Measurements from ENCODE around the gene ACTR3.
"Not testable (repeated sequence)": the region's sequence is repeated elsewhere in the genome, so short reads cannot be mapped to it uniquely, and the experiment has no call there.

The ACTR3 gene
- total RNA-seq, result 241 to 790 (median 389) reads per million in 9 experiments

- Mint-ChIP-seq H3K9me3 (no peaks in the 10 kb centered on the region), H3K27me3 (no peaks in the 10 kb centered on the region), H3K4me1 (ENCODE audit: low read depth in 2 of 2) (peaks cover 62 to 77% of the 10 kb centered on the region in 2 donors), H3K36me3 (ENCODE audit: insufficient read depth) (peaks cover 44% of the 10 kb centered on the region), H3K27ac (peak within 1 kb of the TSS; percentile 85 to 95), H3K4me3 (peak within 1 kb of the TSS; percentile 82 to 97)
- ATAC-seq (replicated peaks) (peak; percentile 87), DNase-seq (peak; percentile 98 to 99 (median 99))
Observed at GRCh38 chr2:113889471-113890252, at the start of gene ACTR3. ACTR3 (plus strand) TSS chr2:113890089; CDS start chr2:113890280, 191 bp downstream.

- H3K36me3 Mint-ChIP-seq (ENCODE audit: insufficient read depth), result no peaks in the 10 kb centered on the region
- ATAC-seq (replicated peaks) (no peak), DNase-seq (no peak)
- H3K27ac Mint-ChIP-seq, result no peak overlapping the region
- H3K4me1 Mint-ChIP-seq (ENCODE audit: low read depth in 2 of 2), result no peaks in the 10 kb centered on the region
- no peaks in the 10 kb centered on the region for H3K9me3 Mint-ChIP-seq
- no peak overlapping the region for H3K4me3 Mint-ChIP-seq
- no peaks in the 10 kb centered on the region for H3K27me3 Mint-ChIP-seq
Observed at GRCh38 chr2:113840518-113840917, 49.4 kb upstream of the ACTR3 start.

GRCh38 chr2:113842919-113843736 lies 46.8 kb upstream of the ACTR3 start:
- H3K4me1 Mint-ChIP-seq (ENCODE audit: low read depth in 2 of 2), result no peaks in the 10 kb centered on the region
- H3K27ac Mint-ChIP-seq, result no peak overlapping the region
- no peaks in the 10 kb centered on the region for H3K9me3 Mint-ChIP-seq
- ATAC-seq (replicated peaks) (no peak), DNase-seq (no peak)
- no peaks in the 10 kb centered on the region for H3K27me3 Mint-ChIP-seq
- H3K36me3 Mint-ChIP-seq (ENCODE audit: insufficient read depth), result no peaks in the 10 kb centered on the region
- H3K4me3 Mint-ChIP-seq, result no peak overlapping the region

GRCh38 chr2:113843737-113844050 lies 46.2 kb upstream of the ACTR3 start:
- not testable (repeated sequence) for H3K9me3 Mint-ChIP-seq

GRCh38 chr2:113845261-113845660 lies 44.6 kb upstream of the ACTR3 start:
- DNase-seq, result no peak

More at GRCh38 chr2:113843737-113844050, 46.2 kb upstream of the ACTR3 start:
- H3K27me3 Mint-ChIP-seq; ATAC-seq (replicated peaks); H3K4me3 Mint-ChIP-seq; H3K36me3 Mint-ChIP-seq (ENCODE audit: insufficient read depth); DNase-seq; H3K4me1 Mint-ChIP-seq (ENCODE audit: low read depth in 2 of 2); H3K27ac Mint-ChIP-seq: not testable (repeated sequence)

GRCh38 chr2:113845796-113846195 lies 44.1 kb upstream of the ACTR3 start:
- not testable (repeated sequence) for H3K27ac Mint-ChIP-seq; H3K4me1 Mint-ChIP-seq (ENCODE audit: low read depth in 2 of 2); ATAC-seq (replicated peaks); H3K4me3 Mint-ChIP-seq; DNase-seq; H3K36me3 Mint-ChIP-seq (ENCODE audit: insufficient read depth); H3K9me3 Mint-ChIP-seq; H3K27me3 Mint-ChIP-seq

More at GRCh38 chr2:113845261-113845660, 44.6 kb upstream of the ACTR3 start:
- no peak overlapping the region for H3K27ac Mint-ChIP-seq
- no peaks in the 10 kb centered on the region for H3K9me3 Mint-ChIP-seq
- no peak overlapping the region for H3K4me3 Mint-ChIP-seq
- no peaks in the 10 kb centered on the region for H3K27me3 Mint-ChIP-seq
- H3K4me1 Mint-ChIP-seq (ENCODE audit: low read depth in 2 of 2), result no peaks in the 10 kb centered on the region
- ATAC-seq (replicated peaks), result no peak
- H3K36me3 Mint-ChIP-seq (ENCODE audit: insufficient read depth), result no peaks in the 10 kb centered on the region

- H3K27me3 Mint-ChIP-seq, result no peaks in the 10 kb centered on the region
- no peak overlapping the region for H3K4me3 Mint-ChIP-seq
- DNase-seq (no peak), ATAC-seq (replicated peaks) (no peak)
- H3K36me3 Mint-ChIP-seq (ENCODE audit: insufficient read depth), result no peaks in the 10 kb centered on the region
- no peak overlapping the region for H3K27ac Mint-ChIP-seq
- H3K9me3 Mint-ChIP-seq, result no peaks in the 10 kb centered on the region
- no peaks in the 10 kb centered on the region for H3K4me1 Mint-ChIP-seq (ENCODE audit: low read depth in 2 of 2)
Observed at GRCh38 chr2:113846429-113846828, 43.5 kb upstream of the ACTR3 start.

- H3K9me3 Mint-ChIP-seq, result no peaks in the 10 kb centered on the region
- no peak overlapping the region for H3K4me3 Mint-ChIP-seq
- H3K27me3 Mint-ChIP-seq, result no peaks in the 10 kb centered on the region
- no peaks in the 10 kb centered on the region for H3K4me1 Mint-ChIP-seq (ENCODE audit: low read depth in 2 of 2)
- no peak for ATAC-seq (replicated peaks)
- DNase-seq, result no peak
- H3K27ac Mint-ChIP-seq, result no peak overlapping the region
- no peaks in the 10 kb centered on the region for H3K36me3 Mint-ChIP-seq (ENCODE audit: insufficient read depth)
Observed at GRCh38 chr2:113847144-113847543, 42.7 kb upstream of the ACTR3 start.

GRCh38 chr2:113848758-113849415 lies 41.0 kb upstream of the ACTR3 start:
- Mint-ChIP-seq H3K27ac (peak overlapping the region in 1 of 2 donors; percentile 60), H3K9me3 (no peaks in the 10 kb centered on the region), H3K27me3 (no peaks in the 10 kb centered on the region), H3K4me1 (ENCODE audit: low read depth in 2 of 2) (no peaks in the 10 kb centered on the region), H3K4me3 (no peak overlapping the region), H3K36me3 (ENCODE audit: insufficient read depth) (no peaks in the 10 kb centered on the region)
- no peak for DNase-seq
- ATAC-seq (replicated peaks), result no peak

- Mint-ChIP-seq H3K9me3 (no peaks in the 10 kb centered on the region), H3K4me3 (no peak overlapping the region), H3K27me3 (no peaks in the 10 kb centered on the region), H3K27ac (no peak overlapping the region), H3K4me1 (ENCODE audit: low read depth in 2 of 2) (no peaks in the 10 kb centered on the region), H3K36me3 (ENCODE audit: insufficient read depth) (no peaks in the 10 kb centered on the region)
- DNase-seq, result no peak
- no peak for ATAC-seq (replicated peaks)
Observed at GRCh38 chr2:113850687-113851086, 39.2 kb upstream of the ACTR3 start.

DNA sequence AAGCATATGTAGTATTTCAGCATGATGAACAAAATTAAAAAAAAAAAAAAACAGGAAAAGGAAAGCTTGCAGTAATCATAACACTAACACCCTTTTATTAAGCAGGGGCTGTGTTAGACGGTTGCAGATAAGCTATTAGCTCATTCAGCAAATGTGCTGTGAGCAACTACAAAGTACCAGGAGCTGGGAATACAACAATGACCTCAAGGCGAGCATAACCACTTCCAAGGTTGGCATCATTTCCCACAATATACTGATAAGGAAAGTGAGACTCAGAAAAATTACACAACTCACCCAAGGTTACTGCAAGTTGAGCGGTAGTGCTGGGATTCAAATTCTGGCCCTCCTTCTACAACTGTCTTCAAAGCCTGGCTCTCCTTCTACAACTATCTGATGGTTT lies 38.2 kb upstream of the ACTR3 start:
- DNase-seq, result no peak
- H3K4me1 Mint-ChIP-seq (ENCODE audit: low read depth in 2 of 2), result no peaks in the 10 kb centered on the region
- H3K27ac Mint-ChIP-seq, result no peak overlapping the region
- ATAC-seq (replicated peaks), result no peak
- no peaks in the 10 kb centered on the region for H3K27me3 Mint-ChIP-seq
- H3K36me3 Mint-ChIP-seq (ENCODE audit: insufficient read depth), result no peaks in the 10 kb centered on the region
- H3K9me3 Mint-ChIP-seq, result no peaks in the 10 kb centered on the region
- no peak overlapping the region for H3K4me3 Mint-ChIP-seq

DNA sequence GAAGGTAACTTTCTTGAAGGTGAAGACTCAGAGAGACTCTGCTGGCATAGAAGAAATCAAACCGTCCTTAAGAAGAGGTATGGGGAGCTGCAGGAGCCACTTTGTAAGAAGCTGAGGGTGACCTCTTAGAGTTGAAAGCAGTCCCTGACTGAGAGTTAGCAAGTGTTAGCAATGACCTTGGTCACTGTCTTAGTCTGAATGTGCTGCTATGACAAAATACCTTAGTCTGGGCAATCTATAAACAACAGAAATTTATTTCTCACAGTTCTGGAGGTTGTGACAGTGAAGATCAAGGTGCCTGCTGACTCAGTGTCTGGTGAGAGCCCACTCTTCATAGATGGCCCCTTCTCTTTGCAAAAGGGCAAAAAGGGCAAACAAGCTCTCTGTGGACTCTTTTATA lies 35.7 kb upstream of the ACTR3 start:
- DNase-seq, result no peak
- ATAC-seq (replicated peaks), result no peak
- no peak overlapping the region for H3K4me3 Mint-ChIP-seq
- no peak overlapping the region for H3K27ac Mint-ChIP-seq
- H3K36me3 Mint-ChIP-seq (ENCODE audit: insufficient read depth), result no peaks in the 10 kb centered on the region
- H3K9me3 Mint-ChIP-seq, result no peaks in the 10 kb centered on the region
- H3K27me3 Mint-ChIP-seq, result no peaks in the 10 kb centered on the region
- H3K4me1 Mint-ChIP-seq (ENCODE audit: low read depth in 2 of 2), result no peaks in the 10 kb centered on the region

DNA sequence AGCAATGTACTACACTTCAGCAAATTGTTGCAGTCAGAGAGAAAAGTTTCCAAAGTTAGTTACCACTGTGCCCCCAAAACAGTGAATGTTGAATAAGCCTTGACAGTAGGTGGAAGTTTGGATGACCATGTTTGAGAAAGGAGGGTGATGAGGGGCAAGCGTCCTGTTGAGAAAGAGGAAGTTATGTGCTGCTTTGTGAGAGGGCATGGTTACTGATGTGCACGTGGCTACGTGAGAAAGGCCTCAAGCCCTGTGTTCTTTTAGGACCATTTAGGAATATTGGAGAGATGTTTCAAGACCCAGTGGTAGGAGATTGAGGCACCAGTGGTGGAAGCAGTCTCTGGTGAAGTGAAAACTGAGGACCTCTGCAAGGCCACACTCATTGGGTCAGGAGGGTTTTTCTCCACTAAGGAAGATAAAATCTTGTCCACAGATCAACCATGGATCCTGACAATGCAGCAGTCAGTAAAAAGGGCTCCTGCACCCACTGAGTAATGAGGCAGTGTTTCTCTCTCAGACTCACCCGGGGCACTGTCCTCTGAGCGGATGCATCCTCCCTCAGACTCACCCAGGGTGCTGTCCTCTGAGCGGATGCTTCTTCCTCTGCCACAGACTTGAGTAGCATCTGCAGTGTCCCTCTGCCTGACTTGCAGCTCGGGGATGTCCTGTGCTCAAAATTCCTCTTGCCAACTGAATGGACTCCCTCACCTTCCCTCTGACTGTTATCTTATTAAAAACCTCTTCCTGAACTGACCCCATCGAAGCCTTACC lies 34.7 kb upstream of the ACTR3 start:
- DNase-seq (no peak), ATAC-seq (replicated peaks) (no peak)
- Mint-ChIP-seq H3K36me3 (ENCODE audit: insufficient read depth) (no peaks in the 10 kb centered on the region), H3K27ac (no peak overlapping the region), H3K27me3 (no peaks in the 10 kb centered on the region), H3K4me3 (no peak overlapping the region), H3K9me3 (no peaks in the 10 kb centered on the region), H3K4me1 (ENCODE audit: low read depth in 2 of 2) (no peaks in the 10 kb centered on the region)

Data from effector memory CD8-positive, alpha-beta T cell (primary cell).